Measurements from ENCODE around the gene PIP4K2C.

Gene PIP4K2C

GRCh38 chr12:57627501-57628279 is 36.7 kb downstream of the PIP4K2C start:
- Histone ChIP-seq H3K4me2 (ENCODE audit: low read depth, low read length, poor library complexity, severe bottlenecking) (no peak overlapping the region), H3K4me3 (ENCODE audit: insufficient read depth, low read length, poor library complexity, severe bottlenecking) (no peak overlapping the region), H4K20me1 (ENCODE audit: low read depth, low read length) (no peaks in the 10 kb centered on the region), H2AFZ (ENCODE audit: low read depth, low read length, severe bottlenecking) (no peak overlapping the region), H3K79me2 (ENCODE audit: insufficient read depth, low read length) (no peaks in the 10 kb centered on the region), H3K9me2 (replicated peaks; ENCODE audit: insufficient read depth, low read length) (no peaks in the 10 kb centered on the region), H3K36me3 (ENCODE audit: low read length) (no peaks in the 10 kb centered on the region), H3F3A (ENCODE audit: insufficient read depth) (no peaks in the 10 kb centered on the region), H3K9ac (ENCODE audit: low read length) (no peak overlapping the region), H3K9me3 (ENCODE audit: insufficient read depth, low read length) (no peaks in the 10 kb centered on the region), H3K27ac (ENCODE audit: low read depth, low read length) (no peak overlapping the region), H3K27me3 (ENCODE audit: low read length) (no peaks in the 10 kb centered on the region)
- TF ChIP-seq CTCF (IDR thresholded peaks at IDR 0.05; ENCODE audit: insufficient read depth, low read length, poor library complexity, severe bottlenecking) = no peak
- TF ChIP-seq EZH2phosphoT487 (conservative IDR thresholded peaks at IDR 0.05; ENCODE audit: low read length) = no peak

GRCh38 chr12:57628280-57629191 is 37.5 kb downstream of the PIP4K2C start:
- Histone ChIP-seq H3K9ac (ENCODE audit: low read length) (no peak overlapping the region), H3K4me2 (ENCODE audit: low read depth, low read length, poor library complexity, severe bottlenecking) (no peak overlapping the region), H3F3A (ENCODE audit: insufficient read depth) (no peaks in the 10 kb centered on the region), H3K79me2 (ENCODE audit: insufficient read depth, low read length) (no peaks in the 10 kb centered on the region), H3K36me3 (ENCODE audit: low read length) (no peaks in the 10 kb centered on the region), H3K27ac (ENCODE audit: low read depth, low read length) (no peak overlapping the region), H3K4me3 (ENCODE audit: insufficient read depth, low read length, poor library complexity, severe bottlenecking) (no peak overlapping the region), H3K9me3 (ENCODE audit: insufficient read depth, low read length) (no peaks in the 10 kb centered on the region), H3K9me2 (replicated peaks; ENCODE audit: insufficient read depth, low read length) (no peaks in the 10 kb centered on the region), H3K27me3 (ENCODE audit: low read length) (no peaks in the 10 kb centered on the region), H4K20me1 (ENCODE audit: low read depth, low read length) (no peaks in the 10 kb centered on the region), H2AFZ (ENCODE audit: low read depth, low read length, severe bottlenecking) (no peak overlapping the region)
- TF ChIP-seq CTCF (IDR thresholded peaks at IDR 0.05; ENCODE audit: insufficient read depth, low read length, poor library complexity, severe bottlenecking) (no peak), EZH2phosphoT487 (conservative IDR thresholded peaks at IDR 0.05; ENCODE audit: low read length) (no peak)

GRCh38 chr12:57629897-57630471 is 39.0 kb downstream of the PIP4K2C start:
- Histone ChIP-seq H2AFZ (ENCODE audit: low read depth, low read length, severe bottlenecking) (no peak overlapping the region), H3K79me2 (ENCODE audit: insufficient read depth, low read length) (no peaks in the 10 kb centered on the region), H3K9me2 (replicated peaks; ENCODE audit: insufficient read depth, low read length) (no peaks in the 10 kb centered on the region), H3K9ac (ENCODE audit: low read length) (no peak overlapping the region), H3K4me3 (ENCODE audit: insufficient read depth, low read length, poor library complexity, severe bottlenecking) (no peak overlapping the region), H3K4me2 (ENCODE audit: low read depth, low read length, poor library complexity, severe bottlenecking) (no peak overlapping the region), H3F3A (ENCODE audit: insufficient read depth) (no peaks in the 10 kb centered on the region), H3K27ac (ENCODE audit: low read depth, low read length) (no peak overlapping the region), H3K9me3 (ENCODE audit: insufficient read depth, low read length) (no peaks in the 10 kb centered on the region), H4K20me1 (ENCODE audit: low read depth, low read length) (no peaks in the 10 kb centered on the region), H3K36me3 (ENCODE audit: low read length) (no peaks in the 10 kb centered on the region), H3K27me3 (ENCODE audit: low read length) (no peaks in the 10 kb centered on the region)
- no peak for TF ChIP-seq CTCF (IDR thresholded peaks at IDR 0.05; ENCODE audit: insufficient read depth, low read length, poor library complexity, severe bottlenecking)
- no peak for TF ChIP-seq EZH2phosphoT487 (conservative IDR thresholded peaks at IDR 0.05; ENCODE audit: low read length)
